CD4-positive, alpha-beta T cell treated with Interleukin-15 for 1 hour (primary cell): ENCODE measurements around the gene THSD4.
A peak's percentile ranks its signal among the peaks of the same experiment; 100 is the strongest.
"Not testable (repeated sequence)": the region's sequence is repeated elsewhere in the genome, so short reads cannot be mapped to it uniquely, and the experiment has no call there.

Source experiments
- DNase-seq: peaks from one replicate; pipeline ENCODE4 v3.0.0-alpha.2; 2020

Gene THSD4

GRCh38 chr15:71709808-71710418 is 594.6 kb downstream of the THSD4 start:
- DNase-seq: no peak

GRCh38 chr15:71712182-71712581 is 596.9 kb downstream of the THSD4 start:
- no peak for DNase-seq

- DNase-seq: no peak
Observed at GRCh38 chr15:71713191-71713809, 598.0 kb downstream of the THSD4 start.

DNA sequence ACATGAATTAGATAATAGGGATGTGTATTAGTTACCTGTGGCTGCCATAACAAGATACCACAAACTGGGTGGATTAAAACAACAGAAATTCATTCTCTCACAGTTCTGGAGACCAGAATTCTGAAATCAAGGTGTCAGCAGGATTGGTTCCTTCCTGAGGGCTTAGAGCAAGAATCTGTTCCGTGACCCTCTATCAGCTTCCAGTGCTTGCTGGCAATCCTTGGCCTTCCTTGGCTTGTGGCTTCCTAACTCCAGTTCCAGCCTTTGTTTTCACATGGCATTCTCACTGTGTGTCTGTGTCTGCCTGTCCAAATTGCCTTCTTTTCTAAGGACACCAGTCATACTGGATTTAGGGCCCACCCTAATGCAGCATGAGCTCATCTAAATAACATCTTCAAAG is 600.6 kb downstream of the THSD4 start:
- no peak for DNase-seq

DNA sequence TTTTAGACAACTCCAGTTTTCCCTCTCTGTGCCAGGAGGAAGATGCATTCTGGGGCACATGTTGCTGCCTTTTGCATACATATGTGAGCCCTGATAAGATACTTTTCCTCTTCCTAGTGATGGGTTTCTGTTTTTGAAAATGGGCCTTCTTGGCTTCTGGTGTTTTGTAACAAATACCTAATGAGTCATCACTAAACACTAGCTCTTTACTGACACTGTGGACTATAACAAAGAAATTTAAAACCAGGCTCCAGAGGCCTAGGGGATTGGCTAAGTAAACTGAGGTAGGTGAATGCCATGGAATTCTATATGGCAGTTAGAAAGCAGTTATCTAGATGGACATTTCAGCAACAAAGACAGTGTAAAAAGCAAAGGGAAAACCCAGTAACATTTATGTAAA is 601.7 kb downstream of the THSD4 start:
- DNase-seq: no peak

DNA sequence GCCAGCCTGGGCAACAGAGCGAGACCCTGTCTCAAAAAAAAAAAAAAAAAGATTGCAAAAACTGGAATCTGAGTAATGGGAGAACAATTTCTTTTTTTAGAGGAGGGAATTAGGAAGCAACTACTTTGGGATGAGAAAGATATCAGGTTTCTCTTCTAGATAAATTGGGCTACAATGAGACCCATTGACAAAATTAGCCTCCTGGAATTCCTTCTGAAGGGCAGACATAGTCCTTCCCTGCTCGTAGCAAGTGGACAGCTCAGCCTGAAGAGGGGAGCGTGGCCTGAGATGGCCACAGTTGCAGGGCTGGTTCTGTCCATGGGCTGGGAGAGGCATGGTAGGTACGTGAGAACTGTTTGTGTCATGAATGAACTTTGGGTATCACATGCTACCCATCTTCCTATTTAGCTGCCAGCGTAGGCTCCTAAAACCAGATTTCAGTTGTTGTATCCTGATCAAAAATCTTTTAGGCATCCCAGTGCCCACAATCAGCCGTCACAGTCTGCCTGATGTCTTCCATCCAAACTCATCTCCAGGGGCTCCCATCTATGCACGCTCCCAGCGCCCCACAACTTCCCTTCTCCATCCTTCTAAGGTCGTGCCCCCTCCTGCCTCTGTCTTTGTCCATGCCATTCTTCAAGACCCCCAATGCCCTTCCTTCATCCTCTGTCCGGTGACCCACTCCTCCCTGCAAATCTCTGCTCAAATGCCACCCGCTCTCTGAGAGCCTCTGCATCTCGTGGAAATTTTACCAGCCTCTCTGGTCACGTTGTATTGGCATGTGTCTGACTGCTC is 603.0 kb downstream of the THSD4 start:
- no peak for DNase-seq

- DNase-seq: no peak
Observed at GRCh38 chr15:71723344-71723743, 608.1 kb downstream of the THSD4 start.

DNA sequence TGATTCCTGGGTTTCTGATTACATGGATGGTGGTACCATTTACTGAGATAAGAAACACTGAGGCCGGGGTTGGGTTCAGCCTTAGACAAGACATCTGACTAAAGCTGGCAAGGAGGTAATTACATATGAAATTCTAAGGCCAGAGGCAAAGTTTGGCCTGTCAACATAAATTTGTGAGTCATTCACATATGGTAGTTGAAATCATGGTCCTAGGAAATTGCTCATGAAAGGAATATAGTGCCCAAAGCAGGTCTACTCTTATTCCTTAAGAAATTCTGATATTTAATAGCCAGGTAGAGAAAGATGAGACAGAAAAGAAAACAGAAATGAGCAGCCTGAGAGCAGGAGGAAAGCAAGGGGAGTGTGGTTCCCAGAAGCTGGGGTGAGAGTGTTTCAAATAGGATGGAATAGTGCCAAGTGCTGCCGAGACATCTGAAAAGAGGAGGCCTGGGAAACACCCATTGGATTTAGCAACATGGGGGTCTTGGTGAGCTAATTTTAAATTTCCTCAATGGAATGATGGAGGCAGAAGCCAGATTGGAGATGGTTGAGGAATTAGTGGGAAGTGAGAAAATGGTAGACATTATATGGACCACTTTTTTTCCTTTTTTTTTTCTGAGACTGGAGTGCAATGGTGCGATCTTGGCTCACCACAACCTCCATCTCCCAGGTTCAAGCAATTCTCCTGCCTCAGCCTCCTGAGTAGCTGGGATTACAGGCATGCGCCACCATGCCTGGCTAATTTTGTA is 610.1 kb downstream of the THSD4 start:
- not testable (repeated sequence) for DNase-seq

GRCh38 chr15:71728881-71729280 is 613.6 kb downstream of the THSD4 start:
- DNase-seq: no peak

GRCh38 chr15:71729319-71729718 is 614.0 kb downstream of the THSD4 start:
- DNase-seq: no peak

GRCh38 chr15:71730277-71731144 is 615.2 kb downstream of the THSD4 start:
- DNase-seq: no peak

GRCh38 chr15:71732636-71733035 is 617.4 kb downstream of the THSD4 start:
- DNase-seq: no peak

DNA sequence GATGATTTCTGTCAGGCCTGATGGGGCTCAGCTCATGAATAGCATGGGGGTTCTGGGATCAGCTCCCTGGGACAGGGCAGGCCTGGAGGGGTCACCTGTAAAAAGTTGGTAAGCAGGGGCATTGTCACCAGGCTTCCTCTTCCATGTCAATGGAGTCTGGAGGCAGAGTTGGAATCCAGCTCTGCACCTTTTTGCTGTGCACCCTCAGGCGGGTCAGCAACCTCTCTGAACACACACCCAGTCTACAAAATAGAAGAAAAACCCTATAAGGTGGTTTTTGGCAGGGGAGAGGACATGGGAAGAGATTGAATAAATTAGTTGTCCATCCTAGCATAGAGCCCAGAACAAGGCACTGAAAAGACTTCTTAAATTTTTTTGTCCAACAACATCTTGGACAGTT is 617.9 kb downstream of the THSD4 start:
- DNase-seq: no peak

DNA sequence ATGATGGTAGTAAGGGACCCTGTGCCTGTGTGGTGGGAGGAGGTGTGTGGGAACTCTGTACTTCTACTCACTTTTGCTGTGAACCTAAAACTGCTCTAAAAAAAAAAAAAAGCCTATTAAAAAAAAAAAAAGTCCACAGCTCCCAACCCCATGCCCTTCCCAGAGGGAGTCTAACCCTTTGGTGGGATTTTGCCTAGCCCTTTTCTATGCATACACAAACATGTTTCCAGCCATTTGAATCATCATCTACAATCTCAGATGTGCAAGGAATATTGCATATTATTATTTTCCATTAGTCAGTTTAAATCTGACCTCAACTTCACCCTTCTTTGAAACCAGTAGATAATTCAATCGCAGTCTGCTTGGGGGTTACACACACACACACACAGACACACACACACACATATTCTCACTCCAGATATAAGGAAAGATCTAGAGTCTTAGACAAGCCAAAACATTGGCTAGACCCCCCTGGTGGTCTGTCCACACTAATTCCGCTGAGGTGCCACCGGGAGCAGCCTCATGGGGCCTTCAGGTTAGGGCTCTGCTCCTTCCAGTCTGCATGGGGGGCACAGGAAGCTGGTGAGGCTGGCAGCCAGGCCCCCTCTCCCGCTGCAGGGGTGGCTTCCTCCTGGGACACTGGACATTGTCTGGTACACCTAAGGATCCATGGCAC is 619.6 kb downstream of the THSD4 start:
- no peak for DNase-seq

GRCh38 chr15:71735385-71735757 is 620.1 kb downstream of the THSD4 start:
- no peak for DNase-seq

DNA sequence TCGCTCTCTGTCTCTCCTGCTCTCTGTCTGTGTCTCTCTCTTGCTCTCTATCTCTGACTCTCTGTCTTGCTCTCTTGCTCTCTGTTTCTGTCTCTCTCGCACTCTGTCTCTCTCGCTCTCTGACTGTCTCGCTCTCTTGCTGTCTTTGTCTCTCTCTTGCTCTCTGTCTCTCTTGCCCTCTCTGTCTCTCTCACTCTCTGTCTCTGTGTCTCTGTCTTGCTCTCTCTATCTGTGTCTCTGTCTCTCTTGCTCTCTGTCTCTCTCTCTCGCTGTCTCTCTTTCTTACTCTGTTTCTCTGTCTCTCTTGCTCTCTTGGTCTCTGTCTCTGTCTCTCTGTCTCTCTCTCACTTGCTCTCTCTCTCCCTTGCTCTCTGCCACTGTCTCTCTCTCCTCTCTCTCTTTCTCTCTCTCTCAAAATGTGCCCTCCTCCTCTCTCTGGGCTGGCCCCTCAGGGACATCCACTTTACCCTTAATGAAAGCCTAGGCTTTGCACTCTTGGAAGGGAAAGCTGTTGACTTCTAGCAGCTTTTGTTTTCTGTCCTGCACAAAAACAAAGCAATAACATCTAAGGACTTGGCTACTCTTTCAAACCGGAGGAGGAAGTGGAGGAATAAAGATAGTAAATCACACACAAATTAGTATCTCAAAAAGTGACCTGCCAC is 621.1 kb downstream of the THSD4 start:
- DNase-seq: no peak

DNA sequence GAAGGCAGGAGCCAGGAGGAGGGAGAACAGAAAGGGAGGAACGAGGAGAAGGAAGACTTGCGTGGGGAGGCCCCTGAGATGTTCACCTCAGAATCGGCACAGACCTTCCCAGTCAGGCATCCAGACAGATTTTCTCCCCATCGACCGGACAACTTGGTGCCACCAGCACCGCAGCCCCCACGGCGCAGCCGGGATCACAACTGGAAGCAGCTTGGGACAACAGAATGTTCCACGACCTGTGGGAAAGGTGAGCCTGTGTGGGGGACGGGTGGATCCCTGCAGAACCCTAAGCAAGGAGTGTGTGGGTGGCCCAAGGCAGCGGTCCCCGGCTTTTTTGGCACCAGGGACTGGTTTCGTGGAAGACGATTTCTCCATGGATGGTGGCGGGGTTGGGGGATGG is 622.5 kb downstream of the THSD4 start:
- DNase-seq: no peak

- DNase-seq: no peak
Observed at GRCh38 chr15:71739355-71739754, 624.1 kb downstream of the THSD4 start.

GRCh38 chr15:71742964-71743363 is 627.7 kb downstream of the THSD4 start:
- DNase-seq: no peak

DNA sequence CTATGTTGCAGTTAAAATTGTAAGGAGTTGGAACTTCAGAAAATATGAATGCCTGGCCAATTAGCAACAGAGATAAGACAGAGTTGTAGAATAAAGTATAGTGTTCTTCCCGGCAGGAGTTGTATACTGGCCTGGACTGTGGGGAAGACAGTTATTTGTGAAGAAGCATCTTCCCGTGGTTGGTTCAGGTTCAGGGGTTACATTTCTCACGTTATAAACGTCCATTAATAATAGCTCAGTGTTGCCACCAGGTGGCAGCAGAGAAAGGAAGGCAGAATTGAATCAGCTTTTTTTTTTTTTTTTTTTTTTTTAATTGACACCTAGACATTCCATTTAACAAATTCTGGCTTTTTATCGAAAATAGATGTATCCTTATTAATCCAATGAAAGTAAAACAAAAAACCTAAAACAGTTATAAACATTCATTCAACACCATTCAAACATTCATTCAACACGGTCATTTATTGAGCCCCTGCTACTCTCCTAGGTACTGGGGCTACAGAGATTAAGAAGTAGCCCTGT is 628.7 kb downstream of the THSD4 start:
- DNase-seq: peak; percentile 37

- no peak for DNase-seq
Observed at GRCh38 chr15:71746719-71747118, 631.4 kb downstream of the THSD4 start.
